OCI-LY7 (cell line): ENCODE results near the gene DROSHA. TPM values are rescaled to one million over a fixed set of nuclear protein-coding genes. Genes with fewer than 3 reads are reported as not detected.

Experiments used
- BruUV-seq: library from RNA; stranded (reverse); fragments of 400-500 nt; replicated peaks from 2 replicates; lab custom pipeline; 2021; lab: Mats Ljungman, UMichigan
- CTCF ChIA-PET: fragments of 300-600 bp; sonication (Branson Sonifier 250); formaldehyde crosslinking; loops from one replicate; lab custom pipeline; 2022; ENCODE audit warnings: antibody characterized with exemption; ENCODE audit not compliant: unreplicated experiment; lab: Charles Lee
- POLR2A ChIA-PET: fragments of 300-600 bp; sonication (Branson Sonifier 250); formaldehyde crosslinking; loops from one replicate; lab custom pipeline; 2022; ENCODE audit warnings: antibody characterized with exemption; lab: Charles Lee
- DNase-seq: peaks from one replicate; pipeline ENCODE4 v3.0.0-alpha.2; 2015; ENCODE audit warnings: low spot score
- H2AFZ ChIP-seq: fragments of 200-600 bp; sonication (generic), shearing (Covaris generic); 2 replicates; pipeline ENCODE4 v1.6.1; 2014; ENCODE audit warnings: mild to moderate bottlenecking, antibody characterized with exemption, low read length, moderate library complexity
- H3K27ac ChIP-seq: fragments of 200-600 bp; sonication (generic); 2 replicates; pipeline ENCODE4 v1.5.1; 2014; ENCODE audit warnings: mixed run types, low read depth, mild to moderate bottlenecking, moderate library complexity, low read length, inconsistent platforms; ENCODE audit not compliant: poor library complexity, severe bottlenecking
- H3K36me3 ChIP-seq: fragments of 200-600 bp; sonication (generic); 2 replicates; pipeline ENCODE4 v1.6.1; 2014; ENCODE audit warnings: mild to moderate bottlenecking, antibody characterized with exemption, low read length, moderate library complexity, mixed read lengths; ENCODE audit not compliant: insufficient read depth
- H3K4me1 ChIP-seq: fragments of 200-600 bp; sonication (generic); 2 replicates; pipeline ENCODE4 v1.5.1; 2014; ENCODE audit warnings: mild to moderate bottlenecking, low read length; ENCODE audit not compliant: insufficient read depth, poor library complexity, severe bottlenecking
- H3K4me2 ChIP-seq: fragments of 200-600 bp; sonication (generic); 2 replicates; pipeline ENCODE4 v1.6.1; 2014; ENCODE audit warnings: mild to moderate bottlenecking, low read length
- H3K4me3 ChIP-seq: fragments of 200-600 bp; sonication (generic); 2 replicates; pipeline ENCODE4 v1.5.1; 2014; ENCODE audit warnings: mild to moderate bottlenecking, low read depth, low read length; ENCODE audit not compliant: poor library complexity, severe bottlenecking
- H3K79me2 ChIP-seq: fragments of 200-600 bp; sonication (generic); 2 replicates; pipeline ENCODE4 v1.6.1; 2016; ENCODE audit warnings: low read depth, mild to moderate bottlenecking, low read length, moderate library complexity, mixed read lengths; ENCODE audit not compliant: insufficient read depth
- H3K9me2 ChIP-seq: fragments of 200-600 bp; sonication (generic); 2 replicates; pipeline ENCODE4 v1.6.1; 2016; ENCODE audit warnings: mild to moderate bottlenecking, low read length, mixed read lengths; ENCODE audit not compliant: insufficient read depth
- H3K9me3 ChIP-seq: fragments of 200-600 bp; sonication (generic); 2 replicates; pipeline ENCODE4 v1.6.1; 2014; ENCODE audit warnings: mild to moderate bottlenecking, mixed run types, low read length, mixed read lengths
- H4K20me1 ChIP-seq: fragments of 200-600 bp; sonication (generic); 2 replicates; pipeline ENCODE4 v1.6.1; 2014; ENCODE audit warnings: mild to moderate bottlenecking, antibody characterized with exemption, low read length, moderate library complexity, mixed read lengths; ENCODE audit not compliant: insufficient read depth
- CTCF ChIP-seq: fragments of 200-600 bp; sonication (generic); conservative IDR thresholded peaks from 2 replicates; pipeline ENCODE4 v1.5.1; 2014; ENCODE audit warnings: mild to moderate bottlenecking, antibody characterized with exemption, low read length, moderate library complexity, mixed read lengths
- EZH2phosphoT487 ChIP-seq: fragments of 200-600 bp; sonication (generic); IDR thresholded peaks from 2 replicates; pipeline ENCODE4 v1.6.1; 2018; ENCODE audit warnings: low read depth, borderline replicate concordance, mild to moderate bottlenecking, mixed run types, antibody characterized with exemption, low read length, moderate library complexity, mixed read lengths
- intact Hi-C: fragments of 100-400 bp; cut with micrococcal nuclease; formaldehyde crosslinking; loops from one replicate; pipeline ENCODE4 v1.10.0; 2022; ENCODE audit not compliant: unreplicated experiment
- total RNA-seq, 2 experiments: library from RNA; depleted of rRNA in 1 of 2; stranded (reverse); fragments of >200 nt in 1 of 2; shearing (Covaris generic) in 1 of 2; gene quantifications; 2 replicates each; pipeline ENCODE4 v1.2.3, GENCODE V29; 2014 to 2022

DROSHA gene
- total RNA-seq, 2 experiments from 2014 or later: 56.3 to 92.8 TPM

- Histone ChIP-seq H4K20me1 (no peaks in the 10 kb centered on the region), H3K4me3 (no peak overlapping the region), H3K36me3 (no peaks in the 10 kb centered on the region), H3K9me3 (no peaks in the 10 kb centered on the region), H3K9me2 (no peaks in the 10 kb centered on the region; the same call in 1 of the 2 replicates), H3K4me2 (no peak overlapping the region), H3K27ac (no peak overlapping the region), H3K79me2 (no peaks in the 10 kb centered on the region), H2AFZ (no peak overlapping the region), H3K4me1 (no peaks in the 10 kb centered on the region)
- DNase-seq: no peak
- BruUV-seq: no TSS peak
- POLR2A ChIA-PET: no interaction called here
- no peak for TF ChIP-seq CTCF
- no peak for TF ChIP-seq EZH2phosphoT487
- intact Hi-C loops: no loop called here
- CTCF ChIA-PET: no interaction called here
Measured at GRCh38 chr5:31364881-31365636, 166.8 kb downstream of the DROSHA start.

DNA sequence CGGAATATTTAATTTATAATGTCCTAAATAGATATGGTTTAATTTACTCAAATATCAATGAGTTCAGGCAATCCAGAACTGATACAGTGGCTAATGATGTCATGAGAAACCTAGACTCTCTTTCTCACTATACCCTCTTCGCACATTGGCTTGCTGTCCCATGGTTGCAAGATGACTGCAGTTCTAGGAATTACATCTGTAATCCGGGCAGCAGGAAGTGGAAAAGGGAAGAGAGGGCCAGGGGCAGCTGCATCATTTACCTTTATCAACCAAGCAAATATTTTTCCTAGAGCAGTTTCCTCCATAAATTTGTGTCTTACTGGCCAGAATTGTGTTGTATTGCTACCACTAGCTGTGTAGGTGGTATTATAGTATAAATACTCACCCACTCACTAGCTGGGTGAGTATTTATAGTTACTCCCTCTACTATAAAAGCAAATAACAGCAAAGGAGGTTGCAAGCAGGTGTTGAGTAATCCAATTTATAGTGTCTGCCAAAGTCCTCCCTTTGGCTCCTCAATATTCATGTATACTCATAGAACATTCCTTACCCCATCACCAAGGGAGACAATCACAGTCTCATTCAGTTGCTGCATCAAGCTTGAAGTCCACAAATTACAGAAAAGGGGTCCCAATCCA, 168.8 kb downstream of the DROSHA start:
- POLR2A ChIA-PET: no interaction called here
- intact Hi-C loops: no loop called here

More for the DNA sequence above, 168.8 kb downstream of the DROSHA start:
- Histone ChIP-seq H4K20me1 (no peaks in the 10 kb centered on the region), H3K4me3 (no peak overlapping the region), H3K4me2 (no peak overlapping the region), H2AFZ (no peak overlapping the region), H3K36me3 (no peaks in the 10 kb centered on the region), H3K9me3 (no peaks in the 10 kb centered on the region), H3K9me2 (no peaks in the 10 kb centered on the region), H3K4me1 (no peaks in the 10 kb centered on the region), H3K27ac (no peak overlapping the region), H3K79me2 (no peaks in the 10 kb centered on the region)
- CTCF ChIA-PET: no interaction called here
- no peak for DNase-seq
- TF ChIP-seq CTCF: no peak
- no peak for TF ChIP-seq EZH2phosphoT487
- BruUV-seq: no TSS peak
